Measurements from ENCODE around the gene INTS7. TPM values are rescaled to one million over a fixed set of nuclear protein-coding genes. Genes with fewer than 3 reads are reported as not detected.

The INTS7 gene
- total RNA-seq, 1 experiment from 2014 or later = 25.3 TPM

DNA sequence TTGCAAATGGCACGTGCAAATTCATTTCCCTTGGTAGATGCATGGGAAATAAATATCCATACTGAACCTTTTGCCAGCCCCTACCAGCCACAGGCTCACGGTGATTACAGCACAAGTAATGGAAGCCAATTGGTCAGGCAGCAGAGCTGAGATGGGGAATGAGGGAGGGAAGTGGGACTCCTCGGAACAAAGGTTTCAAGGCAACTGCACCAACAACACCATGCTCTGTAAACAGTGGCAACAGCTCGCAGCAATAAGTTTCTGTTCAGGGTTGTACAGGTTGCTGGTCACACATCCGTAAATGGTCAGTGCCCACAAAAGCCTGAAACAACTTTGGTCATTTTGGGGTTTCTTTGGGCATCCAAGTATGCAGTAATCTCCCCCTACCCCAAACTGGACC is 142.1 kb downstream of the INTS7 start:
- no TSS peak for BruUV-seq (replicated peaks)
- ATAC-seq (no peak), DNase-seq (no peak)
- Histone ChIP-seq H3K9ac (ENCODE audit: low read length) (no peak overlapping the region), H3K27ac (ENCODE audit: low read length) (no peak overlapping the region), H4K20me1 (ENCODE audit: low read length) (no peaks in the 10 kb centered on the region), H3K79me2 (ENCODE audit: low read length) (no peaks in the 10 kb centered on the region), H3F3A (ENCODE audit: low read length, unreplicated experiment) (no peaks in the 10 kb centered on the region), H3K4me1 (ENCODE audit: insufficient read depth, low read length) (peaks cover 15% of the 10 kb centered on the region), H3K27me3 (ENCODE audit: low read length) (peaks cover 12% of the 10 kb centered on the region; the same call in 1 of the 2 replicates), H2AFZ (ENCODE audit: low read length) (no peak overlapping the region), H3K9me2 (replicated peaks; ENCODE audit: low read length) (no peaks in the 10 kb centered on the region), H3K9me3 (ENCODE audit: low read length) (no peaks in the 10 kb centered on the region), H3K4me2 (ENCODE audit: low read length) (no peak overlapping the region), H3K36me3 (ENCODE audit: low read depth, low read length) (no peaks in the 10 kb centered on the region), H3K4me3 (ENCODE audit: low read length) (no peak overlapping the region)
- intact Hi-C loops (cut with micrococcal nuclease) = no loop called here
- TF ChIP-seq EZH2 (IDR thresholded peaks at IDR 0.05; ENCODE audit: low read length, unreplicated experiment) (no peak), CTCF (conservative IDR thresholded peaks at IDR 0.05; ENCODE audit: low read depth, low read length) (no peak), EZH2phosphoT487 (IDR thresholded peaks at IDR 0.05; ENCODE audit: borderline replicate concordance, low read length) (no peak)
- ChIA-PET CTCF (no interaction called here), POLR2A (ENCODE audit: unreplicated experiment) (no interaction called here)

DNA sequence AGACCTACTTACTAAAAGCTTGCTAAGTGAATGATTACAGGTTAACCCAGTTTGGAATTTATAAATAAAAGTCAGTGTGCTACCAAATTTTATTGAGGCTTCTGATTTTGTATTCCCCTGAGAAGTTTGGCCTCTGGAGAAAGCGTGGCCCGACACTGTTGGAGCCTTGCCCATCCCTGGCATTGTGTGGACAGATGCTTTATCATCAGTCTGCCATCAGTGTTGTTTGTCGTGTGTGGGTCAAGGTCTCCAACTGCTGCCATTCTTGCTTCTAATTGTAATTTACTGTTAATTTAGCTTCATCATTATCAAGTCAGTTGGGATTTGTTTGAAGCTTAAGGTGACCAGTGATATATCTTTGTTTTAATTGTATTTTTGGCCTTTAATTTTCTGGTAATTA is 142.8 kb downstream of the INTS7 start:
- Histone ChIP-seq H4K20me1 (ENCODE audit: low read length) (no peaks in the 10 kb centered on the region), H3K4me3 (ENCODE audit: low read length) (no peak overlapping the region), H2AFZ (ENCODE audit: low read length) (no peak overlapping the region), H3K9me3 (ENCODE audit: low read length) (no peaks in the 10 kb centered on the region), H3K36me3 (ENCODE audit: low read depth, low read length) (no peaks in the 10 kb centered on the region), H3K27ac (ENCODE audit: low read length) (no peak overlapping the region), H3F3A (ENCODE audit: low read length, unreplicated experiment) (no peaks in the 10 kb centered on the region), H3K9ac (ENCODE audit: low read length) (no peak overlapping the region), H3K4me1 (ENCODE audit: insufficient read depth, low read length) (peaks cover 13% of the 10 kb centered on the region), H3K27me3 (ENCODE audit: low read length) (peaks cover 12% of the 10 kb centered on the region; the same call in 1 of the 2 replicates), H3K79me2 (ENCODE audit: low read length) (no peaks in the 10 kb centered on the region), H3K4me2 (ENCODE audit: low read length) (no peak overlapping the region), H3K9me2 (replicated peaks; ENCODE audit: low read length) (no peaks in the 10 kb centered on the region)
- ChIA-PET CTCF (no interaction called here), POLR2A (ENCODE audit: unreplicated experiment) (no interaction called here)
- no TSS peak for BruUV-seq (replicated peaks)
- TF ChIP-seq CTCF (conservative IDR thresholded peaks at IDR 0.05; ENCODE audit: low read depth, low read length) = no peak
- no peak for TF ChIP-seq EZH2phosphoT487 (IDR thresholded peaks at IDR 0.05; ENCODE audit: borderline replicate concordance, low read length)
- no peak for TF ChIP-seq EZH2 (IDR thresholded peaks at IDR 0.05; ENCODE audit: low read length, unreplicated experiment)
- ATAC-seq (no peak), DNase-seq (no peak)
- intact Hi-C loops (cut with micrococcal nuclease) = no loop called here

DNA sequence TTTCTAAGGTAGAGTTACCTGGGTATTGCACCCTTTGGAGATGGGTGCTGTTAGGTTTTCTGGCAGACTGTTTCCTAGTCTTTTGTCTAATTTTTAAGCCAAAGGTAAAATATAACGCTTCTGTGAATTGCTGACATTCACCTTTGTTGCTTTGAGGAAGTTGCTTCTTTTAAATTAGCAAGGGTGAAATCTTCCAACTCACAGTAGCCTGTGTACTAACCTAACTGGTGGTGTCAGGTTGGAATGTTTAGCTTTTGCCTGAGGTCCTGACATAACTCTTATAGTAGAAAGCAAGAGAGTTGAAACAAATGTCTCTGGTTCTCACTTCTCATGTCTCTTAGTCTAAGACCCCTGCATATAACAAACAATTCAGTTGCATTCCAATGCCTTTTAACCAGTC is 143.6 kb downstream of the INTS7 start:
- H3F3A ChIP-seq (ENCODE audit: low read length, unreplicated experiment) = no peaks in the 10 kb centered on the region
- no peaks in the 10 kb centered on the region for H3K9me3 ChIP-seq (ENCODE audit: low read length)
- H3K9me2 ChIP-seq (replicated peaks; ENCODE audit: low read length) = no peaks in the 10 kb centered on the region
- no peaks in the 10 kb centered on the region for H3K79me2 ChIP-seq (ENCODE audit: low read length)
- no peak overlapping the region for H3K4me2 ChIP-seq (ENCODE audit: low read length)
- peaks cover 12% of the 10 kb centered on the region; the same call in 1 of the 2 replicates for H3K27me3 ChIP-seq (ENCODE audit: low read length)
- ATAC-seq = no peak
- no TSS peak for BruUV-seq (replicated peaks)
- H3K27ac ChIP-seq (ENCODE audit: low read length) = no peak overlapping the region
- no peak overlapping the region for H3K9ac ChIP-seq (ENCODE audit: low read length)
- no peaks in the 10 kb centered on the region for H4K20me1 ChIP-seq (ENCODE audit: low read length)
- ChIA-PET POLR2A (ENCODE audit: unreplicated experiment) (no interaction called here), CTCF (no interaction called here)
- H3K4me1 ChIP-seq (ENCODE audit: insufficient read depth, low read length) = peaks cover 6% of the 10 kb centered on the region
- H3K36me3 ChIP-seq (ENCODE audit: low read depth, low read length) = no peaks in the 10 kb centered on the region
- no peak for DNase-seq
- H2AFZ ChIP-seq (ENCODE audit: low read length) = no peak overlapping the region
- intact Hi-C loops (cut with micrococcal nuclease) = no loop called here
- H3K4me3 ChIP-seq (ENCODE audit: low read length) = no peak overlapping the region
- TF ChIP-seq EZH2 (IDR thresholded peaks at IDR 0.05; ENCODE audit: low read length, unreplicated experiment) = no peak
- no peak for TF ChIP-seq EZH2phosphoT487 (IDR thresholded peaks at IDR 0.05; ENCODE audit: borderline replicate concordance, low read length)
- no peak for TF ChIP-seq CTCF (conservative IDR thresholded peaks at IDR 0.05; ENCODE audit: low read depth, low read length)

Small RNA genes lying within 50 kb of the gene (microRNA-seq; reads per million reads assigned to microRNA genes)
- not detected for gene MIR3122 (ENCODE audit: unreplicated experiment)

Other genes starting within 250 kb of the INTS7 start
- 39.8 and 41.7 TPM in 2 replicates for gene LPGAT1, start 204.8 kb downstream of the INTS7 start, total RNA-seq (2014; rRNA removed)
- gene DTL, start 191 bp upstream of the INTS7 start, total RNA-seq (2014; rRNA removed) = 57.9 and 65.0 TPM in 2 replicates
- gene PPP2R5A, start 249.9 kb upstream of the INTS7 start, total RNA-seq (2014; rRNA removed) = 44.0 and 64.7 TPM in 2 replicates